GM06990 (cell line): Measurements from ENCODE around the gene CPM.

ENCODE experiments used
- DNase-seq: peaks from one replicate; pipeline ENCODE4 v3.0.0-alpha.2; 2011; ENCODE audit not compliant: insufficient read length; ENCODE audit errors: extremely low read depth
- H3K27me3 ChIP-seq: replicated peaks from 2 replicates; pipeline ENCODE4 v1.6.0; 2011; ENCODE audit warnings: low read length; ENCODE audit not compliant: control insufficient read depth, insufficient read depth
- H3K36me3 ChIP-seq: 2 replicates; pipeline ENCODE4 v1.5.1; 2011; ENCODE audit warnings: low read length; ENCODE audit not compliant: control insufficient read depth, insufficient read depth
- H3K4me3 ChIP-seq: replicated peaks from 2 replicates; pipeline ENCODE4 v1.5.1; 2011; ENCODE audit warnings: low read depth, mild to moderate bottlenecking, control low read depth, low read length
- TF ChIP-seq, protein P1 (sequence below): IDR thresholded peaks from 2 replicates; pipeline ENCODE4 v1.5.1; 2011; ENCODE audit warnings: low read length, control low read depth, mild to moderate bottlenecking, inconsistent platforms; ENCODE audit not compliant: insufficient read depth, poor library complexity, severe bottlenecking

The CPM gene

DNA sequence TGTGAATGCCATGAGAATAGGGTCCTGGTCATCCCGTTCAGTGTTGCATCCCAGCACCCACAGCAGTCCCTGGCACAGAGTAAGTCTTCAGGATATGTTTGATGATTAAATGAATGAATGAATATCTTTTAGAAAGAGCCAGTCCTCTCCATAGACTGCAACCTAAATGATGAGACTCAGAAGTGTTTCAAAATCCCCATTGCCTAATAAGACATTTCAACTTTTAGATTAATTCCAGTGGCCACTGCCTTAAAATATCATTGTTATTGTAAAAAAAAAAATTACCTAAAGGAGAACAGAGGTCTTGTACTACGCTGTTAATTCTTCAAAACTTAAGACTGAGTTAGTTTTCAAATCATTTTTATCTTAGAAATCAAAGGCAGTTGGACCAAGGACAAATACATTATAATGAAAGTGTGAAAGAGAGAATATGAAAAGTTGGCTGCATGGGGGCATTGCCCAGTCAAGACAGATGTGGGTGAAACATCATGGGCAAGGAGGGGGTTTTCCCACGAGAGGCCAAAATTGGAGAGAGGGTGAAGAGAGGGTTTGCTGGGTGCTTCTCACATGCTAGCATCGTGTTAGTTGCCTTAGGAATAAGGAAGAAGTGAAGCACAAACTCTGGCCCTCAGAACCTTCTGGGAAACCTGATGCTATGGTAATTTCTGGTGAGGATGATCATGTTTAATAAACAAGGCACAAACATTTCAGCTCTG, 26.3 kb upstream of the CPM start:
- no peaks in the 10 kb centered on the region for H3K36me3 ChIP-seq
- TF ChIP-seq, protein P1, sequence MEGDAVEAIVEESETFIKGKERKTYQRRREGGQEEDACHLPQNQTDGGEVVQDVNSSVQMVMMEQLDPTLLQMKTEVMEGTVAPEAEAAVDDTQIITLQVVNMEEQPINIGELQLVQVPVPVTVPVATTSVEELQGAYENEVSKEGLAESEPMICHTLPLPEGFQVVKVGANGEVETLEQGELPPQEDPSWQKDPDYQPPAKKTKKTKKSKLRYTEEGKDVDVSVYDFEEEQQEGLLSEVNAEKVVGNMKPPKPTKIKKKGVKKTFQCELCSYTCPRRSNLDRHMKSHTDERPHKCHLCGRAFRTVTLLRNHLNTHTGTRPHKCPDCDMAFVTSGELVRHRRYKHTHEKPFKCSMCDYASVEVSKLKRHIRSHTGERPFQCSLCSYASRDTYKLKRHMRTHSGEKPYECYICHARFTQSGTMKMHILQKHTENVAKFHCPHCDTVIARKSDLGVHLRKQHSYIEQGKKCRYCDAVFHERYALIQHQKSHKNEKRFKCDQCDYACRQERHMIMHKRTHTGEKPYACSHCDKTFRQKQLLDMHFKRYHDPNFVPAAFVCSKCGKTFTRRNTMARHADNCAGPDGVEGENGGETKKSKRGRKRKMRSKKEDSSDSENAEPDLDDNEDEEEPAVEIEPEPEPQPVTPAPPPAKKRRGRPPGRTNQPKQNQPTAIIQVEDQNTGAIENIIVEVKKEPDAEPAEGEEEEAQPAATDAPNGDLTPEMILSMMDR, result no peak
- DNase-seq, result no peak
- no peaks in the 10 kb centered on the region for H3K27me3 ChIP-seq
- H3K4me3 ChIP-seq, result no peak overlapping the region

DNA sequence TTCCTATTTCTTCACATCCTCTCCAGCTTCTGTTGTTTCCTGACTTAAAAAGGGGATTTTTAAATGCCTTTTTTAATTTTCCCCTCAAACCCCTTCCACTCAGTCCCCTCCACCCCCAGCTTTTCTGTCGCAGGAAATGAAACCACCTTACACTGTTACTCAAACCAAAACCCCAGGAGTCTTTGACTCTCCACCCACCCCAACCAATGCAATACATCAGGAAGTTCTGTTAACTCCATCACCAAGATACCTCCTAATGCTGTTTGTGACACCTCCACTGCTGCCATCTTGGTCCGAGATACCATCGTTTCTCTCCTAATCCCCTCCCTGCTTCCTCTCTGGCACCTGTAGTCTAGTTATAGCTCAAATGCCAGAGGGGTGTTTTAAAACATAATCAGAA, 25.4 kb upstream of the CPM start:
- H3K4me3 ChIP-seq, result no peak overlapping the region
- DNase-seq, result peak; percentile 15
- TF ChIP-seq, protein P1, result no peak

DNA sequence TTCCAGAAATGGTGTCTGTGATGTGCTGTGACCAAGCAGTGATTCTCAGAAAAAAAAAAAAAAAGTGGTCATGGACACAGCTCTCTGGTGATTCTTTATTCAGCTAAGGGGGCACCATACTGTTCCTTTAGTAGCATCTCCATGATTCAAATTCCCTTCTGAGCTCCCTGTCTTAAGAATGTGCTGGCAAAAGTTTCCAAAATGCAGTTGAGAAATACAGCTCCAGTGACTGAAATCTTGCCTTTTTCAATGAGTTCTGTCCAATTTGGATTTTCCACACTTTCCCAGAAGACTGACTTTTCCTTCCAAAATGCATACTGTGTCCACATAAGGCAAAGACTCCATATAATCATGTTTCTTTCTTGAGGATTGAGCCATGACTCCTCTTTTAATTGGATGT, 24.3 kb upstream of the CPM start:
- Histone ChIP-seq H3K4me3 (no peak overlapping the region), H3K36me3 (no peaks in the 10 kb centered on the region), H3K27me3 (no peaks in the 10 kb centered on the region)
- no peak for DNase-seq
- TF ChIP-seq, protein P1, result no peak

More for the DNA sequence above, 25.4 kb upstream of the CPM start:
- Histone ChIP-seq H3K36me3 (no peaks in the 10 kb centered on the region), H3K27me3 (no peaks in the 10 kb centered on the region)

DNA sequence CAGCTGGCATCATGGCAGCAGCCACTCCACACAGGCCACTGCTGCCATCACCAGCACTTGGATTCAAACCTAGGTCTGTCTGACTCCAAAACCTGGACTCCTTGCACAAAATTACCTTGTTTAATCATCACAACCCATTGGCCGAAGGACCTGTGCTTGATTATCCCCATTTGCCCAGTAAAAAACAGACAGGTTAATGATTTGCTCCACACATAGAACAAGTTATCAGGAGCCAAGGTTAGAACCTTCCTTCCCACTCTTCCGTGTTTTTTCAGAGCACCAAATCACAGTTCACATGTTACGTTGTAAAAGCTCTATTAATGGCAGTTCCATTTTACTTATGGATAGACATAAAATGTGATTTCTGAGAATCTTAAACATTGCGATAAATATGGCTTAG, 23.5 kb upstream of the CPM start:
- H3K36me3 ChIP-seq, result no peaks in the 10 kb centered on the region
- TF ChIP-seq, protein P1, result no peak
- no peak for DNase-seq
- no peak overlapping the region for H3K4me3 ChIP-seq
- H3K27me3 ChIP-seq, result no peaks in the 10 kb centered on the region

DNA sequence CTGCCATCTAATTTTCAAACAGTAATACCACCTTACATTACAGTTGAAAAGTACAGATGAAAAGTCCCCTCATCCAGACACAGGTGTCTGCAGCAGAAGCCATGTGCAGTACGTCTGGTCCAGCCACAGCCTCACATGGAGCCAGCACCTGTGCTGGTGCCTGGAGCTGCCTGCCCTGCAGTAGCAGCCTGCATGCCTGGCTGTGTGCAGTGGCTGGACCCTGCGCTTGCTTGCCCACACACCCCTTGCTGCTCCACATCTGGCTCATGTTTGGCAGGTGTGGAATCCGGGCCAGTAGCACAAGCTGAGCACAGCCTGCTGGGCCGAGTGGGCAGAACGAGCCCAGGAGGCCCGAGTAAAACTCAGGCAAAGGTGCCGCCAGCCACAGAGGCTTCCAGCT, 21.8 kb upstream of the CPM start:
- no peak for DNase-seq
- TF ChIP-seq, protein P1, result no peak
- no peak overlapping the region for H3K4me3 ChIP-seq
- no peaks in the 10 kb centered on the region for H3K36me3 ChIP-seq
- H3K27me3 ChIP-seq, result no peaks in the 10 kb centered on the region

DNA sequence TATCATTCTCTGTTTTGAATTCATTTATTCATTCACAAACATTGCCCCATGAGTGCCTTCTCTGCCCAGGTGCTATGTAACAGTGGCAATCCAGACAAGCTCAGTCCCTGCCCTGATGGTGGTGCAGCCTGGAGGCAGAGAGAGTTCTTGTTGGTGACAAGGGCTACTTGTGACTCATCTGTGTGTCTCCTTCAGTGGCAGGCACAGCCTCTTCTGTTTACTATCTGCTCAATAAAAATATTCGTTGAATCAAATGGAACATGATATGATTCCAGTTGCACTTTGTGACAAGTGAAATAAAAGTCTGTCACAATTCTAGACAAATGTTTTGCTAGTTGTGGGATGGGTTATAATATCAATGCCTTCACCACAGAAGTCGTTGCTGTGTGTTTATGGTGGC, 20.6 kb upstream of the CPM start:
- no peak for DNase-seq
- TF ChIP-seq, protein P1, result no peak
- no peak overlapping the region for H3K4me3 ChIP-seq
- no peaks in the 10 kb centered on the region; the same call in 1 of the 2 replicates for H3K27me3 ChIP-seq
- no peaks in the 10 kb centered on the region for H3K36me3 ChIP-seq
